ENCODE data around the gene CNGA4. TPM values are rescaled to one million over a fixed set of nuclear protein-coding genes. Genes with fewer than 3 reads are reported as not detected.

The CNGA4 gene
- total and polyA plus RNA-seq, 2 donors (not counting 1 experiment from before 2014, with no cell fraction given): 0.79 to 1.9 TPM

DNA sequence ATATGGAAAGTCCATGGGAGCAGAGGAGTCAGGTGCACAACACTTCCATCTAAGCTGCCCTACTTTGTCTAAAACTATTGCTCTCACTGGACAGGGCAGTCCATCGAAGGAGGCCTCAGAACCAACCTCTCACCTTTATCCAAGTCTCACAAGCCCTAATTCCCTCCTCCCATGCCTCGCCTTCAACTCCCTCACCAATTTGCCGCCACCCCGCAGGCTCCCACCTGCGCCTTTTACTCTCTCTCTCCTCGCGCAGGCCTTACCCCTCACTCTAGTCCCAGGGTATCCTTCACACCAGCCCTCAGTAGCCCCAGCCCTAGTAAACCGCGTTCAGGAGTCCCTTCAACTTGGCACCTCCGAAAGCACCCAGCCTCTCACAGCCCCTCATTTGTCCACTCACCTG, 4.9 kb upstream of the CNGA4 start:
- Histone ChIP-seq H3K4me1 (ENCODE audit: control insufficient read depth in 2 of 2, insufficient read depth in 2 of 2, low read length in 2 of 2) (peaks cover 7 to 13% of the 10 kb centered on the region in 2 donors), H3K36me3 (replicated peaks in 1 of 2; ENCODE audit: control extremely low read depth in 1 of 2, control insufficient read depth in 1 of 2, extremely low read depth in 1 of 2, insufficient read depth in 2 of 2, low read length in 1 of 2) (peaks cover 0 to 6% of the 10 kb centered on the region in 2 experiments), H3K27ac (ENCODE audit: low read length in 2 of 2) (peak overlapping the region; percentile 69 to 90), H3K4me2 (replicated peaks; ENCODE audit: low read depth, low read length, poor library complexity, severe bottlenecking) (peak overlapping the region; percentile 91), H4K20me1 (ENCODE audit: control insufficient read depth, insufficient read depth, low read length, poor library complexity, severe bottlenecking) (peaks cover 10% of the 10 kb centered on the region), H3K4me3 (ENCODE audit: control extremely low read depth in 1 of 5, extremely low read depth in 1 of 5, insufficient read depth in 1 of 5, low read depth in 2 of 5, low read length in 4 of 5) (peak overlapping the region; percentile 46 to 90 (median 87)), H3K9ac (ENCODE audit: low read length) (peak overlapping the region; percentile 88), H3K27me3 (replicated peaks in 1 of 4; ENCODE audit: control extremely low read depth in 1 of 4, control insufficient read depth in 3 of 4, insufficient read depth in 4 of 4, low read length in 3 of 4) (peaks cover 0 to 4% (median 0%) of the 10 kb centered on the region in 4 experiments), H3K79me2 (ENCODE audit: control insufficient read depth, insufficient read depth, low read length) (peaks cover 46% of the 10 kb centered on the region), H2AFZ (ENCODE audit: insufficient read depth, low read depth, low read length, poor library complexity, severe bottlenecking) (peak overlapping the region; percentile 99), H3K9me3 (ENCODE audit: control extremely low read depth in 1 of 3, control insufficient read depth in 2 of 3, insufficient read depth in 1 of 3, low read length in 2 of 3) (no peaks in the 10 kb centered on the region)
- peak overlapping the region; percentile 98 for H3K4me3 Mint-ChIP-seq
- TF ChIP-seq EZH2 (IDR thresholded peaks at IDR 0.05; ENCODE audit: borderline replicate concordance, insufficient read depth, low read depth, low read length, poor library complexity, severe bottlenecking): no peak
- TF ChIP-seq, protein P1, sequence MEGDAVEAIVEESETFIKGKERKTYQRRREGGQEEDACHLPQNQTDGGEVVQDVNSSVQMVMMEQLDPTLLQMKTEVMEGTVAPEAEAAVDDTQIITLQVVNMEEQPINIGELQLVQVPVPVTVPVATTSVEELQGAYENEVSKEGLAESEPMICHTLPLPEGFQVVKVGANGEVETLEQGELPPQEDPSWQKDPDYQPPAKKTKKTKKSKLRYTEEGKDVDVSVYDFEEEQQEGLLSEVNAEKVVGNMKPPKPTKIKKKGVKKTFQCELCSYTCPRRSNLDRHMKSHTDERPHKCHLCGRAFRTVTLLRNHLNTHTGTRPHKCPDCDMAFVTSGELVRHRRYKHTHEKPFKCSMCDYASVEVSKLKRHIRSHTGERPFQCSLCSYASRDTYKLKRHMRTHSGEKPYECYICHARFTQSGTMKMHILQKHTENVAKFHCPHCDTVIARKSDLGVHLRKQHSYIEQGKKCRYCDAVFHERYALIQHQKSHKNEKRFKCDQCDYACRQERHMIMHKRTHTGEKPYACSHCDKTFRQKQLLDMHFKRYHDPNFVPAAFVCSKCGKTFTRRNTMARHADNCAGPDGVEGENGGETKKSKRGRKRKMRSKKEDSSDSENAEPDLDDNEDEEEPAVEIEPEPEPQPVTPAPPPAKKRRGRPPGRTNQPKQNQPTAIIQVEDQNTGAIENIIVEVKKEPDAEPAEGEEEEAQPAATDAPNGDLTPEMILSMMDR (IDR thresholded peaks at IDR 0.05): no peak
- H3K27me3 Mint-ChIP-seq: no peaks in the 10 kb centered on the region
- H3K27ac Mint-ChIP-seq: peak overlapping the region; percentile 91
- DNase-seq: no peak
- intact Hi-C loops (cut with micrococcal nuclease): loop anchor here (1.0 to 10.0 kb wide), 10 partner anchors 156 to 1753 kb away; partner anchors contain the start of genes ARFIP2, EIF3F, ILK and MRPL17
- no peaks in the 10 kb centered on the region for H3K9me3 Mint-ChIP-seq (ENCODE audit: insufficient read depth)
- CTCF ChIA-PET: interaction anchor here (1.2 kb wide), 1 partner anchor 119 kb away, joined by 3 read pairs; no protein-coding TSS in a partner anchor
- WGBS (ENCODE audit: insufficient coverage): 4% methylated on average over 10 of the region's 10 CpGs
- H3K4me1 Mint-ChIP-seq: peaks cover 33% of the 10 kb centered on the region
- POLR2A ChIA-PET: interaction anchor here (1.0 to 1.5 kb wide), 2 partner anchors 156 to 379 kb away, joined by 3 read pairs; partner anchors contain the start of gene SMPD1
- ATAC-seq (ENCODE audit: low read depth): no peak

Measured in B cell (primary cell).